C4-2B (cell line): Measurements from ENCODE around the gene TRPC4AP.

Source experiments
- ZFX ChIP-seq: fragments of 450-650 bp; IDR thresholded peaks from 2 replicates; pipeline ENCODE4 v1.6.1; 2017
- TF ChIP-seq, protein P1 (sequence below): fragments of 450-650 bp; conservative IDR thresholded peaks from 2 replicates; pipeline ENCODE4 v1.5.1; 2017; ENCODE audit warnings: mild to moderate bottlenecking

DNA sequence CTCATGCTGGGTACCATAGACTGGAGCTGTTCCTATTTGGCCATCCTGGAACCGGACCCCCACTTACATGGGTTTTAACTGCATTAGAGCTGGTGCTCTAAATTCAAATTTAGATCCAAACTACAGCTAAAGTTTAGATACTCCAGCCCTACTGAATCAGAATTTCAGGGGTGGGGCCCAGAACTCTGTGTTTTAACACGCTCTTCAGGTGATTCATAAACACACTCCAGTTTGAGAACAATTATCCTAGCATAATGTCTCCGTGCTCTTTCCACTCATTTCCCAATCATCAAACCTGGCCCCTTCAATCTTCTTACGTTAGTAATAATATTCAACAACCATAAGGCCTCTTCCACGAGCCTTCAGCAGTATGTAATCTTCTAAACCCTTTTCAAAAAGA lies 15.3 kb downstream of the TRPC4AP start:
- TF ChIP-seq, protein P1, sequence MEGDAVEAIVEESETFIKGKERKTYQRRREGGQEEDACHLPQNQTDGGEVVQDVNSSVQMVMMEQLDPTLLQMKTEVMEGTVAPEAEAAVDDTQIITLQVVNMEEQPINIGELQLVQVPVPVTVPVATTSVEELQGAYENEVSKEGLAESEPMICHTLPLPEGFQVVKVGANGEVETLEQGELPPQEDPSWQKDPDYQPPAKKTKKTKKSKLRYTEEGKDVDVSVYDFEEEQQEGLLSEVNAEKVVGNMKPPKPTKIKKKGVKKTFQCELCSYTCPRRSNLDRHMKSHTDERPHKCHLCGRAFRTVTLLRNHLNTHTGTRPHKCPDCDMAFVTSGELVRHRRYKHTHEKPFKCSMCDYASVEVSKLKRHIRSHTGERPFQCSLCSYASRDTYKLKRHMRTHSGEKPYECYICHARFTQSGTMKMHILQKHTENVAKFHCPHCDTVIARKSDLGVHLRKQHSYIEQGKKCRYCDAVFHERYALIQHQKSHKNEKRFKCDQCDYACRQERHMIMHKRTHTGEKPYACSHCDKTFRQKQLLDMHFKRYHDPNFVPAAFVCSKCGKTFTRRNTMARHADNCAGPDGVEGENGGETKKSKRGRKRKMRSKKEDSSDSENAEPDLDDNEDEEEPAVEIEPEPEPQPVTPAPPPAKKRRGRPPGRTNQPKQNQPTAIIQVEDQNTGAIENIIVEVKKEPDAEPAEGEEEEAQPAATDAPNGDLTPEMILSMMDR: no peak
- no peak for TF ChIP-seq ZFX
